HUES64 (cell line): ENCODE measurements around the gene ZNF613.
A peak's percentile ranks its signal among the peaks of the same experiment; 100 is the strongest.
"Not testable (repeated sequence)": the region's sequence is repeated elsewhere in the genome, so short reads cannot be mapped to it uniquely, and the experiment has no call there.

Experiments
- H3K27ac ChIP-seq: 2 replicates; pipeline ENCODE4 v1.7.0; 2013; ENCODE audit warnings: low read depth, low read length, inconsistent platforms
- H3K27me3 ChIP-seq: 2 replicates; pipeline ENCODE4 v1.6.1; 2013; ENCODE audit warnings: mild to moderate bottlenecking, low read length; ENCODE audit not compliant: insufficient read depth
- H3K36me3 ChIP-seq: 2 replicates; pipeline ENCODE4 v1.6.1; 2013; ENCODE audit warnings: mild to moderate bottlenecking, low read length; ENCODE audit not compliant: insufficient read depth
- H3K4me1 ChIP-seq: 2 replicates; pipeline ENCODE4 v1.6.1; 2013; ENCODE audit warnings: mild to moderate bottlenecking, low read length, moderate library complexity; ENCODE audit not compliant: insufficient read depth
- H3K4me3 ChIP-seq: 2 replicates; pipeline ENCODE4 v1.5.1; 2013; ENCODE audit warnings: mild to moderate bottlenecking, low read length, moderate library complexity
- H3K9ac ChIP-seq: 2 replicates; pipeline ENCODE4 v1.6.1; 2013; ENCODE audit warnings: mild to moderate bottlenecking, low read depth, low read length
- H3K9me3 ChIP-seq: 2 replicates; pipeline ENCODE4 v1.6.1; 2013; ENCODE audit warnings: low read depth, low read length; ENCODE audit not compliant: insufficient read depth
- WGBS: fragments of 150-250, 120-280 bp; methylation state at CpG from one replicate; pipeline ENCODE4 v1.1.7; 2013; ENCODE audit warnings: missing lambda C conversion rate; 5-methylcytosine and 5-hydroxymethylcytosine counted together

The ZNF613 gene

GRCh38 chr19:51905206-51905605 lies 22.1 kb upstream of the ZNF613 start:
- H3K27ac ChIP-seq, result peak overlapping the region; percentile 96
- peak overlapping the region; percentile 86 for H3K9ac ChIP-seq
- H3K27me3 ChIP-seq, result no peaks in the 10 kb centered on the region
- WGBS, result no CpG with 5 or more reads among the region's 3 CpGs
- peaks cover 41% of the 10 kb centered on the region for H3K4me1 ChIP-seq
- peak overlapping the region; percentile 63 for H3K4me3 ChIP-seq
- peaks cover 32% of the 10 kb centered on the region for H3K9me3 ChIP-seq
- peaks cover 31% of the 10 kb centered on the region for H3K36me3 ChIP-seq

GRCh38 chr19:51905639-51906038 lies 21.6 kb upstream of the ZNF613 start:
- H3K4me3 ChIP-seq, result peak overlapping the region; percentile 63
- 58% methylated on average over 2 of the region's 3 CpGs for WGBS
- H3K27ac ChIP-seq, result peak overlapping the region; percentile 96

GRCh38 chr19:51906108-51906507 lies 21.2 kb upstream of the ZNF613 start:
- WGBS, result 59% methylated on average over 9 of the region's 9 CpGs
- peaks cover 42% of the 10 kb centered on the region for H3K4me1 ChIP-seq
- peak overlapping the region; percentile 96 for H3K27ac ChIP-seq
- peaks cover 28% of the 10 kb centered on the region for H3K9me3 ChIP-seq
- peak overlapping the region; percentile 63 for H3K4me3 ChIP-seq
- H3K27me3 ChIP-seq, result not testable (repeated sequence)
- peaks cover 22% of the 10 kb centered on the region for H3K36me3 ChIP-seq
- peak overlapping the region; percentile 82 for H3K9ac ChIP-seq

More at GRCh38 chr19:51905639-51906038, 21.6 kb upstream of the ZNF613 start:
- peaks cover 29% of the 10 kb centered on the region for H3K9me3 ChIP-seq
- peaks cover 26% of the 10 kb centered on the region for H3K36me3 ChIP-seq
- peak overlapping the region; percentile 86 for H3K9ac ChIP-seq
- peaks cover 42% of the 10 kb centered on the region for H3K4me1 ChIP-seq
- H3K27me3 ChIP-seq, result not testable (repeated sequence)

DNA sequence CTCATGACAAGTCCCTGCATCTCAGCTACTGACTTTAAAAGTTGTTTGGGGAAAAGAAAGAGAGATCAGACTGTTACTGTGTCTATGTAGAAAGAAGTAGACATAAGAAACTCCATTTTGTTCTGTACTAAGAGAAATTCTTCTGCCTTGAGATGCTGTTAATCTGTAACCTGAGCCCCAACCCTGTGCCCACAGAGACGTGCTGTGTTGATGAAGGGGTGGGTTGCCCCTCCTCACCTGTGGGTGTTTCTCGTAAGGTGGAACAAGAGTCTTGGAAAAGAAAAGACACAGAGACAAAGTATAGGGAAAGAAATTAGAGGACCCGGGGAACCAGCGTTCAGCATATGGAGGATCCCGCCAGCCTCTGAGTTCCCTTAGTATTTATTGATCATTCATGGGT lies 19.3 kb upstream of the ZNF613 start:
- peak overlapping the region; percentile 95 for H3K27ac ChIP-seq
- WGBS, result 87% methylated on average over 4 of the region's 5 CpGs
- peak overlapping the region; percentile 32 for H3K4me3 ChIP-seq
- peaks cover 32% of the 10 kb centered on the region for H3K4me1 ChIP-seq
- H3K9me3 ChIP-seq, result peaks cover 29% of the 10 kb centered on the region
- not testable (repeated sequence) for H3K36me3 ChIP-seq, H3K27me3 ChIP-seq
- H3K9ac ChIP-seq, result peak overlapping the region; percentile 72

DNA sequence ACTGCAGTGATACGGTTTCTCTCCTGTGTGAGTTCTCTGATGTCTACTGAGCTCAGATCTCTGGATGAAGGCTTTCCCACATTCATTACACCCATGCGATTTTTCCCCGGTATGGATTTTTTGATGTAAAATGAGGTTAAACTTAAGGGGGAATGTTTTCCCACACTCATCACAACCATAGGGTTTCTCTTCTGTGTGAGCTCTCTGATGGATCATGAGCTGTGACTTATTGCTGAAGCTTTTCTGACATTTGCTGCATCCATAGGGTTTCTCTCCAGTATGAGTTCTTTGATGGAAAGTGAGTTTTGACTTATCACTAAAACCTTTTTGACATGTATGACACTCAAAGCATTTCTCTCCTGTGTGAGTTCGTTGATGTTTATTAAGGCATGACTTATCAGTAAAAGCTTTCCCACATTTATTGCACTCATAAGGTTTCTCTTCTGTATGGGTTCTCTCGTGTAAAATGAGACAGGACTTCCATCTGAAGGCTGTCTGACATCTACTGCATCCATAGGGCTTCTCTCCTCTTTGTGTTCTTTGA lies 11.9 kb upstream of the ZNF613 start:
- Histone ChIP-seq H3K4me3 (no peak overlapping the region), H3K27me3 (no peaks in the 10 kb centered on the region), H3K36me3 (no peaks in the 10 kb centered on the region), H3K9me3 (peaks cover 93% of the 10 kb centered on the region), H3K9ac (no peak overlapping the region), H3K4me1 (no peaks in the 10 kb centered on the region), H3K27ac (no peak overlapping the region)
- WGBS, result 91% methylated on average over 2 of the region's 5 CpGs

DNA sequence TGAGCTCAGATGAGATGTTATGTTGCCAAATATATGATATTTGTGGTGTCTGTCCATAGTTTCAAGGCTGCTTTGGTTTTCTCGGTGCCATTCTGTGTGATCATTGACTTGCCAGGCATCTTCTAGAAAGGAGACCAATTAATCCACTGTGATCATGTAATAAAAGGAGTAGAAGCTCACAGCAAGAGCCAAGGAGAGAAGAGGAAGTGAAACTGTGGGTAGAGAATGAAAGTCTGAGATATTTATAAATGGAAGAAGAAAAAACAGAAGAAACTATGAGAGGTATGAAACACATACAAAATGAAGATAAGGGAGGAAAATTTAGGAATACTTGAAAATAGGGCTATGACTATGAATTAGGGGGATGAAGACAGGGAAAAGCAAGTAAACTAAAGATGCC lies 11.1 kb upstream of the ZNF613 start:
- no peaks in the 10 kb centered on the region for H3K4me1 ChIP-seq
- no peak overlapping the region for H3K9ac ChIP-seq
- no peak overlapping the region for H3K27ac ChIP-seq
- no peak overlapping the region for H3K4me3 ChIP-seq
- peaks cover 97% of the 10 kb centered on the region for H3K9me3 ChIP-seq
- no peaks in the 10 kb centered on the region for H3K27me3 ChIP-seq
- H3K36me3 ChIP-seq, result no peaks in the 10 kb centered on the region
- 96% methylated on average over 1 of the region's 1 CpG for WGBS

DNA sequence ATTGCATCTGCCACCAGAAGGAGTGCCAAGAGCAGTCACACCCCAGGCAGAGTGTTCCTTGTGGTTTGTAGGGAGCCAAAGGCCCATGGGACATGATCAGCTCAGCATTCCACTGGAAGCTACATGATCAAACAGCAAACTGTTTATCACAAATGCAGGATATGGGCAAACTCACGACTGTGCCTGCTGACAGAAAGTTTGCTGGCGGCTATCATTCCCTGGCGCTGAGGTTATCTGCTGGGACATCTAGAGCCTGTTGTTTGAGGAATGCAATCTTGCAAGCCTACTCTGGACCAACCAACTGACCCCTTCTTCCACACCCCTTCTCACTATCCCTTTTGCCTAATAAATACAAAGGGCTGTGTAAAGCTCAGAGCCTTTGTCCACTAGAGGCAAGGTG lies 7.7 kb upstream of the ZNF613 start:
- Histone ChIP-seq H3K4me1 (no peaks in the 10 kb centered on the region), H3K27ac (no peak overlapping the region), H3K9ac (no peak overlapping the region), H3K36me3 (no peaks in the 10 kb centered on the region), H3K27me3 (no peaks in the 10 kb centered on the region), H3K9me3 (peaks cover 93% of the 10 kb centered on the region), H3K4me3 (no peak overlapping the region)
- 82% methylated on average over 3 of the region's 3 CpGs for WGBS

GRCh38 chr19:51921949-51922348 lies 5.3 kb upstream of the ZNF613 start:
- peaks cover 85% of the 10 kb centered on the region for H3K9me3 ChIP-seq
- H3K36me3 ChIP-seq, result no peaks in the 10 kb centered on the region
- WGBS, result 91% methylated on average over 8 of the region's 8 CpGs
- H3K27ac ChIP-seq, result no peak overlapping the region
- no peaks in the 10 kb centered on the region for H3K4me1 ChIP-seq
- H3K9ac ChIP-seq, result no peak overlapping the region
- H3K4me3 ChIP-seq, result no peak overlapping the region
- H3K27me3 ChIP-seq, result no peaks in the 10 kb centered on the region

GRCh38 chr19:51926426-51926783 lies 867 bp upstream of the ZNF613 start:
- Histone ChIP-seq H3K27ac (peak overlapping the region; percentile 97), H3K9me3 (peaks cover 43% of the 10 kb centered on the region), H3K9ac (peak overlapping the region; percentile 98), H3K4me3 (peak overlapping the region; percentile 90), H3K36me3 (peaks cover 29% of the 10 kb centered on the region), H3K4me1 (no peaks in the 10 kb centered on the region; the same call in 1 of the 2 replicates), H3K27me3 (no peaks in the 10 kb centered on the region)
- whole genome bisulfite sequencing, result 18% methylated on average over 11 of the region's 11 CpGs

DNA sequence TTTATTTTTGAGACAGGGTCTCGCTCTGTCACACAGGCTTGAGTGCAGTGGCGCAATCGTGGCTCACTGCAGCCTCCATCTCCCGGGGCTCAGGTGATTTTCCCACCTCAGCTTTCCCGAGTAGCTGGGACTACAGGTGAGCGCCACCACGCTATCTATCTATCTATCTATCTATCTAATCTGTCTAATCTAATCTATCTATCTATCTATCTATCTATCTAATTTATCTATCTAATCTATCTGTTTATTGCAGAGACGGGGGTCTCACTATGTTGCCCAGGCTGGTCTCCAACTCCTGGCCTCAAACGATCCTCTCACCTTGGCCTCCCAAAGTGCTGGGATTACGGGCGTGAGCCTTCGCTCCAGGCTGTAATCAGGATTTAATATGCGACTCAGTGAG lies 587 bp downstream of the ZNF613 start:
- Histone ChIP-seq H3K27ac (no peak overlapping the region), H3K36me3 (peaks cover 43% of the 10 kb centered on the region), H3K9me3 (peaks cover 29% of the 10 kb centered on the region), H3K4me1 (no peaks in the 10 kb centered on the region; the same call in 1 of the 2 replicates), H3K27me3 (no peaks in the 10 kb centered on the region), H3K4me3 (peak overlapping the region; percentile 90), H3K9ac (peak overlapping the region; percentile 98)
- WGBS, result 42% methylated on average over 13 of the region's 13 CpGs

DNA sequence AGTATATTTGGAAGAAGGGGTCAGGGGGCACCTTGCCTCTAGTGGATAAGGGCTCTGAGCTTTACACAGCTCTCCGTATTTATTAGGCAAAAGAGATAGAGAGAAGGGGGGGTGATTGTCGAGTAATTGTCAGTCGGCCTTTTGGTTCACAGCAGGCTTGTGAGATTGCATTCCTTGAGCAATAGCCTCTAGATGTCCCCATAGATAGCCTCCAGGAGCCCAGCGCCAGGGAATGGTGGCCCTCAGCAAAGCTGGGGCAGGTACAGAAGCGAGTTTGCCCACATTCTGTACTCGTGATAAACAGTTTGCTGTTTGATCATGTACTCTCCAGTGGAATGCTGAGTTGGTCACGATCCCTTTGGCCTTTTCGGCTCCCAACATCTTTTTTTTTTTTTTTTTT lies 4.6 kb downstream of the ZNF613 start:
- Histone ChIP-seq H3K27me3 (no peaks in the 10 kb centered on the region), H3K4me1 (no peaks in the 10 kb centered on the region; the same call in 1 of the 2 replicates), H3K9ac (no peak overlapping the region), H3K4me3 (no peak overlapping the region), H3K36me3 (peaks cover 84% of the 10 kb centered on the region), H3K9me3 (peaks cover 2% of the 10 kb centered on the region; the same call in 1 of the 2 replicates), H3K27ac (no peak overlapping the region)
- WGBS, result 94% methylated on average over 8 of the region's 8 CpGs

- Histone ChIP-seq H3K4me3 (no peak overlapping the region), H3K9me3 (peaks cover 51% of the 10 kb centered on the region), H3K27me3 (no peaks in the 10 kb centered on the region), H3K27ac (no peak overlapping the region), H3K36me3 (peaks cover 100% of the 10 kb centered on the region), H3K4me1 (no peaks in the 10 kb centered on the region), H3K9ac (no peak overlapping the region)
- no CpG with 5 or more reads among the region's 2 CpGs for WGBS
Measured at GRCh38 chr19:51938936-51939335, 11.7 kb downstream of the ZNF613 start.
